Liver (tissue), 9 donors: ENCODE results near the gene CCDC89. TPM values are rescaled to one million over a fixed set of nuclear protein-coding genes. Genes with fewer than 3 reads are reported as not detected.

ENCODE experiments used
- DNase-seq: peaks from one replicate; pipeline ENCODE4 v3.0.0-alpha.2; 2017; ENCODE audit warnings: low spot score
- H3K27ac ChIP-seq, 2 donors: one replicate each; pipeline ENCODE4 v1.7.0; 2013; ENCODE audit warnings: inconsistent platforms in 2 of 2, low read length in 2 of 2, control low read depth in 1 of 2, low read depth in 1 of 2, mild to moderate bottlenecking in 1 of 2
- H3K27me3 ChIP-seq, 4 donors: one replicate each; pipeline versions ENCODE4 v1.6.1 to v1.7.0; 2013; ENCODE audit warnings: low read length in 3 of 4, inconsistent platforms in 1 of 4, mild to moderate bottlenecking in 1 of 4, moderate library complexity in 1 of 4; ENCODE audit not compliant: control insufficient read depth in 4 of 4, insufficient read depth in 4 of 4
- H3K36me3 ChIP-seq, 4 donors: one replicate each; pipeline versions ENCODE4 v1.6.1 to v1.7.0; 2013; ENCODE audit warnings: low read length in 3 of 4, mild to moderate bottlenecking in 3 of 4, low read depth in 1 of 4, moderate library complexity in 1 of 4; ENCODE audit not compliant: control insufficient read depth in 4 of 4, insufficient read depth in 3 of 4
- H3K4me1 ChIP-seq, 4 donors: one replicate each; pipeline versions ENCODE4 v1.6.1 to v1.7.0; 2013; ENCODE audit warnings: low read length in 3 of 4, mild to moderate bottlenecking in 3 of 4, moderate library complexity in 1 of 4; ENCODE audit not compliant: control insufficient read depth in 4 of 4, insufficient read depth in 4 of 4
- H3K4me3 ChIP-seq, 3 donors: one replicate each; pipeline versions ENCODE4 v1.6.1 to v1.7.0; 2013; ENCODE audit warnings: low read length in 3 of 3, control low read depth in 1 of 3, low read depth in 1 of 3, mild to moderate bottlenecking in 1 of 3
- H3K9ac ChIP-seq, 2 donors: one replicate each; pipeline ENCODE4 v1.7.0; 2013; ENCODE audit warnings: low read length in 2 of 2, mild to moderate bottlenecking in 2 of 2, moderate library complexity in 2 of 2, control low read depth in 1 of 2, low read depth in 1 of 2
- H3K9me3 ChIP-seq, 4 donors: one replicate each; pipeline versions ENCODE4 v1.6.1 to v1.7.0; 2013; ENCODE audit warnings: low read length in 3 of 4; ENCODE audit not compliant: control insufficient read depth in 4 of 4
- FOXA1 ChIP-seq: IDR thresholded peaks from 2 replicates; pipeline ENCODE4 v1.6.1; 2016; ENCODE audit warnings: antibody characterized with exemption
- RAD21 ChIP-seq, 2 donors: IDR thresholded peaks; 2 replicates each; pipeline ENCODE4 v1.6.1; 2016; ENCODE audit warnings: antibody characterized with exemption in 2 of 2, mild to moderate bottlenecking in 2 of 2
- RXRA ChIP-seq, 2 donors: IDR thresholded peaks; 2 replicates each; pipeline ENCODE4 v1.6.1; 2017 to 2018; ENCODE audit warnings: antibody characterized with exemption in 2 of 2, mild to moderate bottlenecking in 1 of 2
- SP1 ChIP-seq: IDR thresholded peaks from 2 replicates; pipeline ENCODE4 v1.6.1; 2018; ENCODE audit warnings: antibody characterized with exemption, mild to moderate bottlenecking
- YY1 ChIP-seq: IDR thresholded peaks from 2 replicates; pipeline ENCODE4 v1.6.1; 2016; ENCODE audit warnings: antibody characterized with exemption, mild to moderate bottlenecking
- WGBS: extraction: QIAGEN DNeasy Blood & Tissue Kit; methylation state at CpG from one replicate; pipeline ENCODE4 v1.1.7; 2013; 5-methylcytosine and 5-hydroxymethylcytosine counted together
- polyA plus RNA-seq, 2 donors: library from polyadenylated mRNA; stranded (reverse) in 1 of 2; unstranded in 1 of 2; fragments of 200-250 nt in 1 of 2; fragments of >200 nt in 1 of 2; fragmentation: Nextera tagmentation in 1 of 2; extraction: Ambion mirVana in 1 of 2; gene quantifications; one replicate each; pipeline versions ENCODE4 v1.2.1 to v1.2.3, GENCODE V29; 2013 to 2015
- total RNA-seq, 2 donors: library from RNA; depleted of rRNA; stranded (reverse); fragments of >200 nt; gene quantifications; one replicate each; pipeline ENCODE4 v1.2.3, GENCODE V29; 2014
- TF ChIP-seq, protein P1 (sequence below): fragments of 150-350 bp; IDR thresholded peaks from 2 replicates; pipeline ENCODE4 v1.5.1; 2017; ENCODE audit warnings: improper control_type of control experiment, low read depth, low read length; ENCODE audit not compliant: missing input control
- TF ChIP-seq, protein P2 (sequence below): IDR thresholded peaks from 2 replicates; pipeline ENCODE4 v1.6.1; 2016; ENCODE audit warnings: antibody characterized with exemption
- TF ChIP-seq, protein P3 (sequence below): IDR thresholded peaks from 2 replicates; pipeline ENCODE4 v1.6.1; 2016; ENCODE audit warnings: antibody characterized with exemption, mild to moderate bottlenecking
- donor health status: healthy.
- donor health status: healthy.
- donor health status: healthy.
- donor health status: healthy.
- donor health status: healthy.

Gene CCDC89
- total and polyA plus RNA-seq, 4 donors: 0.17 to 1.0 (median 0.28) TPM; not detected in 1

DNA sequence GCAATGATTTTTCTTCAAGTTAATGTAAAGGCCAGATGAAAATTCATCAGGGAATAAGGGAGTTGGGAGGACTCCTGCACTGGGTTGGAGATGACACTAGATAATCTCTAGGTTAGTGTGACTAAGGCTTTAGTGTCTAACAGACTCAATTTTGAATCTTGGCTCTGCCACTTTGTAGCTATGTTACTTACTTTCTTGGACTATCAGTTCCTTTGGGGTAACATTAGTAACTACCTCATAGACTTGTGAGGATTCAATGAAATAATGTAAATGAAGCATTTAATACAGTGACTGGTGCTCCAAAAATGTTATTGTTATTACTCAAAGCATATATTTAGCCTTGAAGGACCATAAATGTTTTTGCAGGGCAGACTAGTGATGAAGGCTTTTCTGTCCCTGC lies 9.6 kb upstream of the CCDC89 start (continued):
- TF ChIP-seq, protein P1, sequence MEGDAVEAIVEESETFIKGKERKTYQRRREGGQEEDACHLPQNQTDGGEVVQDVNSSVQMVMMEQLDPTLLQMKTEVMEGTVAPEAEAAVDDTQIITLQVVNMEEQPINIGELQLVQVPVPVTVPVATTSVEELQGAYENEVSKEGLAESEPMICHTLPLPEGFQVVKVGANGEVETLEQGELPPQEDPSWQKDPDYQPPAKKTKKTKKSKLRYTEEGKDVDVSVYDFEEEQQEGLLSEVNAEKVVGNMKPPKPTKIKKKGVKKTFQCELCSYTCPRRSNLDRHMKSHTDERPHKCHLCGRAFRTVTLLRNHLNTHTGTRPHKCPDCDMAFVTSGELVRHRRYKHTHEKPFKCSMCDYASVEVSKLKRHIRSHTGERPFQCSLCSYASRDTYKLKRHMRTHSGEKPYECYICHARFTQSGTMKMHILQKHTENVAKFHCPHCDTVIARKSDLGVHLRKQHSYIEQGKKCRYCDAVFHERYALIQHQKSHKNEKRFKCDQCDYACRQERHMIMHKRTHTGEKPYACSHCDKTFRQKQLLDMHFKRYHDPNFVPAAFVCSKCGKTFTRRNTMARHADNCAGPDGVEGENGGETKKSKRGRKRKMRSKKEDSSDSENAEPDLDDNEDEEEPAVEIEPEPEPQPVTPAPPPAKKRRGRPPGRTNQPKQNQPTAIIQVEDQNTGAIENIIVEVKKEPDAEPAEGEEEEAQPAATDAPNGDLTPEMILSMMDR: no peak
- TF ChIP-seq FOXA1 (no peak), RAD21 (IDR thresholded peaks at IDR 0.05) (no peak), RXRA (IDR thresholded peaks at IDR 0.05) (no peak)

DNA sequence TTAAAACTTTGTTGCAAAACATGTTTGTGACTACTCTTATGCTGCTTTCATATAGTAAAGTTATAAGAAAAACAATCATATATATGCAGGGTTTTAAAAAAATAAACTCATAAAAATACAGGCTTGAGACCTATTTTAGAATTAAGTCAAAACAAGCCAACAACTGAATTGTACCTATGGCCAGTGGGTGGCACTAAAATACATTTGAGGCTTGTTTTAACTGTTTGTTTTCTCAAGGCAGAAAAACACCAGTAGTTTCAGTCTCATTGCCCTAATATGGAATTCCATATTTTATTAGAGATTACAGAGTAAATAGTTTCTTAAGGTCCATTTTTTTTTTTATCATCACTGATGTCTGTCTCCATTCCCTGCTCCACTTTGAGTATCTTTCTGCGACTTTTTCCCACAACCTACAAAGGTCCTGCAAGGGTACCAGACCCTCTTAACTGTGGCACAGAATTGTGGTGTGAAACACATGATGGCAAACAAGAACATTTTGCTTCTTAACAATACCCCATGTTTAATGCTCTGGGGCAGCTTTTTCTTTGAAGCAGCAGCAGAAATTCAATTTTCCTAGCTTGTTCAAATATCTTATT lies 8.5 kb upstream of the CCDC89 start:
- Histone ChIP-seq H3K27ac (no peak overlapping the region), H3K9ac (no peak overlapping the region), H3K9me3 (no peaks in the 10 kb centered on the region), H3K36me3 (peaks cover 0 to 2% (median 0%) of the 10 kb centered on the region in 4 donors), H3K4me3 (no peak overlapping the region), H3K27me3 (no peaks in the 10 kb centered on the region), H3K4me1 (no peaks in the 10 kb centered on the region)
- no peak for DNase-seq
- WGBS: 96% methylated on average over 1 of the region's 1 CpG
- TF ChIP-seq RAD21 (IDR thresholded peaks at IDR 0.05) (peak; percentile 74 to 75), SP1 (no peak), YY1 (no peak)
- TF ChIP-seq, protein P2, sequence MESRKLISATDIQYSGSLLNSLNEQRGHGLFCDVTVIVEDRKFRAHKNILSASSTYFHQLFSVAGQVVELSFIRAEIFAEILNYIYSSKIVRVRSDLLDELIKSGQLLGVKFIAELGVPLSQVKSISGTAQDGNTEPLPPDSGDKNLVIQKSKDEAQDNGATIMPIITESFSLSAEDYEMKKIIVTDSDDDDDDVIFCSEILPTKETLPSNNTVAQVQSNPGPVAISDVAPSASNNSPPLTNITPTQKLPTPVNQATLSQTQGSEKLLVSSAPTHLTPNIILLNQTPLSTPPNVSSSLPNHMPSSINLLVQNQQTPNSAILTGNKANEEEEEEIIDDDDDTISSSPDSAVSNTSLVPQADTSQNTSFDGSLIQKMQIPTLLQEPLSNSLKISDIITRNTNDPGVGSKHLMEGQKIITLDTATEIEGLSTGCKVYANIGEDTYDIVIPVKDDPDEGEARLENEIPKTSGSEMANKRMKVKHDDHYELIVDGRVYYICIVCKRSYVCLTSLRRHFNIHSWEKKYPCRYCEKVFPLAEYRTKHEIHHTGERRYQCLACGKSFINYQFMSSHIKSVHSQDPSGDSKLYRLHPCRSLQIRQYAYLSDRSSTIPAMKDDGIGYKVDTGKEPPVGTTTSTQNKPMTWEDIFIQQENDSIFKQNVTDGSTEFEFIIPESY: no peak
- TF ChIP-seq, protein P3, sequence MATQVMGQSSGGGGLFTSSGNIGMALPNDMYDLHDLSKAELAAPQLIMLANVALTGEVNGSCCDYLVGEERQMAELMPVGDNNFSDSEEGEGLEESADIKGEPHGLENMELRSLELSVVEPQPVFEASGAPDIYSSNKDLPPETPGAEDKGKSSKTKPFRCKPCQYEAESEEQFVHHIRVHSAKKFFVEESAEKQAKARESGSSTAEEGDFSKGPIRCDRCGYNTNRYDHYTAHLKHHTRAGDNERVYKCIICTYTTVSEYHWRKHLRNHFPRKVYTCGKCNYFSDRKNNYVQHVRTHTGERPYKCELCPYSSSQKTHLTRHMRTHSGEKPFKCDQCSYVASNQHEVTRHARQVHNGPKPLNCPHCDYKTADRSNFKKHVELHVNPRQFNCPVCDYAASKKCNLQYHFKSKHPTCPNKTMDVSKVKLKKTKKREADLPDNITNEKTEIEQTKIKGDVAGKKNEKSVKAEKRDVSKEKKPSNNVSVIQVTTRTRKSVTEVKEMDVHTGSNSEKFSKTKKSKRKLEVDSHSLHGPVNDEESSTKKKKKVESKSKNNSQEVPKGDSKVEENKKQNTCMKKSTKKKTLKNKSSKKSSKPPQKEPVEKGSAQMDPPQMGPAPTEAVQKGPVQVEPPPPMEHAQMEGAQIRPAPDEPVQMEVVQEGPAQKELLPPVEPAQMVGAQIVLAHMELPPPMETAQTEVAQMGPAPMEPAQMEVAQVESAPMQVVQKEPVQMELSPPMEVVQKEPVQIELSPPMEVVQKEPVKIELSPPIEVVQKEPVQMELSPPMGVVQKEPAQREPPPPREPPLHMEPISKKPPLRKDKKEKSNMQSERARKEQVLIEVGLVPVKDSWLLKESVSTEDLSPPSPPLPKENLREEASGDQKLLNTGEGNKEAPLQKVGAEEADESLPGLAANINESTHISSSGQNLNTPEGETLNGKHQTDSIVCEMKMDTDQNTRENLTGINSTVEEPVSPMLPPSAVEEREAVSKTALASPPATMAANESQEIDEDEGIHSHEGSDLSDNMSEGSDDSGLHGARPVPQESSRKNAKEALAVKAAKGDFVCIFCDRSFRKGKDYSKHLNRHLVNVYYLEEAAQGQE: no peak
- TF ChIP-seq, protein P1: peak; percentile 44
